GM23338 (cell line): Measurements from ENCODE around the gene COL4A1. TPM values are rescaled to one million over a fixed set of nuclear protein-coding genes. Genes with fewer than 3 reads are reported as not detected.

Experiments used
- ATAC-seq: fragments of 200-7000 bp; cut with Tn5 transposase; 3 replicates; pipeline ENCODE4 v1.9.1; 2020
- DNase-seq: peaks from one replicate; pipeline ENCODE4 v3.0.0-alpha.2; 2015; ENCODE audit warnings: low spot score
- H2AFZ ChIP-seq: fragments of 200-600 bp; sonication (generic); 2 replicates; pipeline ENCODE4 v1.8.0; 2016; ENCODE audit warnings: antibody characterized with exemption, mild to moderate bottlenecking, moderate library complexity
- H3F3A ChIP-seq: fragments of 200-600 bp; sonication (generic); replicated peaks from 2 replicates; pipeline ENCODE4 v1.8.0; 2017; ENCODE audit warnings: antibody characterized with exemption, mixed run types, low read depth
- H3K27ac ChIP-seq: fragments of 200-600 bp; sonication (generic); 2 replicates; pipeline ENCODE4 v1.6.1; 2016; ENCODE audit warnings: low read depth
- H3K27me3 ChIP-seq: fragments of 200-600 bp; sonication (generic); 2 replicates; pipeline ENCODE4 v1.8.0; 2016; ENCODE audit warnings: mild to moderate bottlenecking, mixed run types, moderate library complexity; ENCODE audit not compliant: insufficient read depth
- H3K36me3 ChIP-seq: fragments of 200-600 bp; sonication (generic); 2 replicates; pipeline ENCODE4 v1.8.0; 2016; ENCODE audit warnings: mild to moderate bottlenecking; ENCODE audit not compliant: insufficient read depth
- H3K4me1 ChIP-seq: fragments of 200-600 bp; sonication (generic); 2 replicates; pipeline ENCODE4 v1.8.0; 2016; ENCODE audit warnings: mild to moderate bottlenecking, moderate library complexity; ENCODE audit not compliant: insufficient read depth
- H3K4me2 ChIP-seq: fragments of 200-600 bp; sonication (generic); 2 replicates; pipeline ENCODE4 v1.7.1; 2017; ENCODE audit warnings: mixed run types
- H3K4me3 ChIP-seq: fragments of 200-600 bp; sonication (generic); 2 replicates; pipeline ENCODE4 v1.6.1; 2016; ENCODE audit warnings: mixed run types
- H3K79me2 ChIP-seq: fragments of 200-600 bp; sonication (generic); replicated peaks from 2 replicates; pipeline ENCODE4 v1.8.0; 2017; ENCODE audit warnings: mild to moderate bottlenecking; ENCODE audit not compliant: insufficient read depth
- H3K9me2 ChIP-seq: fragments of 200-600 bp; sonication (generic); 2 replicates; pipeline ENCODE4 v1.8.0; 2017; ENCODE audit not compliant: insufficient read depth
- H4K20me1 ChIP-seq: fragments of 200-600 bp; sonication (generic); replicated peaks from 2 replicates; pipeline ENCODE4 v1.8.0; 2017; ENCODE audit warnings: mild to moderate bottlenecking; ENCODE audit not compliant: insufficient read depth
- H3K27ac Mint-ChIP-seq: 2 replicates; pipeline ENCODE4 v1.8.0; 2020; ENCODE audit warnings: inconsistent platforms, mild to moderate bottlenecking, moderate library complexity, mixed read lengths
- H3K27me3 Mint-ChIP-seq: 3 replicates; pipeline ENCODE4 v1.8.0; 2022; ENCODE audit warnings: low read depth, mild to moderate bottlenecking, moderate library complexity, mixed read lengths, inconsistent platforms; ENCODE audit not compliant: insufficient read depth, poor library complexity
- H3K36me3 Mint-ChIP-seq: 3 replicates; pipeline ENCODE4 v1.8.0; 2021; ENCODE audit warnings: low read depth, mild to moderate bottlenecking, inconsistent platforms, moderate library complexity, mixed read lengths
- H3K4me1 Mint-ChIP-seq: 3 replicates; pipeline ENCODE4 v1.8.0; 2020; ENCODE audit warnings: mild to moderate bottlenecking, inconsistent platforms, mixed read lengths
- H3K4me3 Mint-ChIP-seq: 3 replicates; pipeline ENCODE4 v1.8.0; 2021; ENCODE audit warnings: moderate library complexity, mild to moderate bottlenecking, inconsistent platforms, mixed read lengths
- H3K9me3 Mint-ChIP-seq: 3 replicates; pipeline ENCODE4 v1.8.0; 2020; ENCODE audit warnings: moderate library complexity, mild to moderate bottlenecking, inconsistent platforms, mixed read lengths
- CREB1 ChIP-seq: fragments of 250-450 bp; sonication (Bioruptor Pico); IDR thresholded peaks from 2 replicates; pipeline ENCODE4 v1.5.0; 2020; ENCODE audit warnings: low read depth, mild to moderate bottlenecking, moderate library complexity
- ETS1 ChIP-seq: IDR thresholded peaks from 2 replicates; pipeline ENCODE4 v1.6.1; 2016; ENCODE audit warnings: antibody characterized with exemption
- EZH2 ChIP-seq: fragments of 200-600 bp; sonication (generic); IDR thresholded peaks from one replicate; pipeline ENCODE4 v1.8.0; 2017; ENCODE audit warnings: antibody characterized with exemption, mild to moderate bottlenecking, low read depth; ENCODE audit not compliant: unreplicated experiment
- EZH2phosphoT487 ChIP-seq: fragments of 200-600 bp; sonication (generic); IDR thresholded peaks from one replicate; pipeline ENCODE4 v1.8.1; 2018; ENCODE audit warnings: antibody characterized with exemption; ENCODE audit not compliant: unreplicated experiment
- JUNB ChIP-seq: IDR thresholded peaks from one replicate; pipeline ENCODE4 v1.6.1; 2016; ENCODE audit warnings: antibody characterized with exemption; ENCODE audit not compliant: unreplicated experiment
- NANOG ChIP-seq: IDR thresholded peaks from 2 replicates; pipeline ENCODE4 v1.6.1; 2016; ENCODE audit warnings: antibody characterized with exemption, borderline replicate concordance
- POLR2AphosphoS5 ChIP-seq: IDR thresholded peaks from 2 replicates; pipeline ENCODE4 v1.6.1; 2016; ENCODE audit warnings: antibody characterized with exemption, low read depth
- REST ChIP-seq: IDR thresholded peaks from one replicate; pipeline ENCODE4 v1.6.1; 2018; ENCODE audit warnings: antibody characterized with exemption; ENCODE audit not compliant: unreplicated experiment
- STAT1 ChIP-seq: IDR thresholded peaks from one replicate; pipeline ENCODE4 v1.6.1; 2016; ENCODE audit warnings: antibody characterized with exemption; ENCODE audit not compliant: unreplicated experiment
- ZNF114 ChIP-seq: fragments of 250-450 bp; sonication (Bioruptor Pico); IDR thresholded peaks from 2 replicates; pipeline ENCODE4 v1.5.0; 2020; ENCODE audit warnings: mild to moderate bottlenecking, moderate library complexity
- ZNF331 ChIP-seq: fragments of 250-450 bp; sonication (Bioruptor Pico); IDR thresholded peaks from 2 replicates; pipeline ENCODE4 v1.5.0; 2020; ENCODE audit warnings: low read depth, mild to moderate bottlenecking, moderate library complexity
- polyA plus RNA-seq: library from polyadenylated mRNA; unstranded; fragments of >200 nt; fragmentation: Nextera tagmentation; extraction: Ambion mirVana; gene quantifications from 2 replicates; pipeline ENCODE4 v1.2.1, GENCODE V29; 2016
- total RNA-seq: library from RNA; depleted of rRNA; stranded (reverse); fragments of >200 nt; shearing (Covaris generic); gene quantifications from 2 replicates; pipeline ENCODE4 v1.2.3, GENCODE V29; 2014
- TF ChIP-seq, protein P1 (sequence below): fragments of 250-450 bp; sonication (Bioruptor Pico); IDR thresholded peaks from 2 replicates; pipeline ENCODE4 v1.5.0; 2020; ENCODE audit warnings: mild to moderate bottlenecking, moderate library complexity
- TF ChIP-seq, protein P2 (sequence below), 2 experiments: fragments of 200-600 bp in 1 of 2; sonication (generic) in 1 of 2; conservative IDR thresholded peaks; 2 replicates each; pipeline versions ENCODE4 v1.5.1 to v1.6.1; 2016 to 2017; ENCODE audit warnings: antibody characterized with exemption in 2 of 2, low read depth in 2 of 2, mild to moderate bottlenecking in 2 of 2, moderate library complexity in 1 of 2

COL4A1 gene
- total and polyA plus RNA-seq, 2 experiments from 2014 or later: 39.1 to 110 TPM

- TF ChIP-seq ETS1: no peak
- no peak for TF ChIP-seq NANOG
- no peak for TF ChIP-seq EZH2
- TF ChIP-seq, protein P1, sequence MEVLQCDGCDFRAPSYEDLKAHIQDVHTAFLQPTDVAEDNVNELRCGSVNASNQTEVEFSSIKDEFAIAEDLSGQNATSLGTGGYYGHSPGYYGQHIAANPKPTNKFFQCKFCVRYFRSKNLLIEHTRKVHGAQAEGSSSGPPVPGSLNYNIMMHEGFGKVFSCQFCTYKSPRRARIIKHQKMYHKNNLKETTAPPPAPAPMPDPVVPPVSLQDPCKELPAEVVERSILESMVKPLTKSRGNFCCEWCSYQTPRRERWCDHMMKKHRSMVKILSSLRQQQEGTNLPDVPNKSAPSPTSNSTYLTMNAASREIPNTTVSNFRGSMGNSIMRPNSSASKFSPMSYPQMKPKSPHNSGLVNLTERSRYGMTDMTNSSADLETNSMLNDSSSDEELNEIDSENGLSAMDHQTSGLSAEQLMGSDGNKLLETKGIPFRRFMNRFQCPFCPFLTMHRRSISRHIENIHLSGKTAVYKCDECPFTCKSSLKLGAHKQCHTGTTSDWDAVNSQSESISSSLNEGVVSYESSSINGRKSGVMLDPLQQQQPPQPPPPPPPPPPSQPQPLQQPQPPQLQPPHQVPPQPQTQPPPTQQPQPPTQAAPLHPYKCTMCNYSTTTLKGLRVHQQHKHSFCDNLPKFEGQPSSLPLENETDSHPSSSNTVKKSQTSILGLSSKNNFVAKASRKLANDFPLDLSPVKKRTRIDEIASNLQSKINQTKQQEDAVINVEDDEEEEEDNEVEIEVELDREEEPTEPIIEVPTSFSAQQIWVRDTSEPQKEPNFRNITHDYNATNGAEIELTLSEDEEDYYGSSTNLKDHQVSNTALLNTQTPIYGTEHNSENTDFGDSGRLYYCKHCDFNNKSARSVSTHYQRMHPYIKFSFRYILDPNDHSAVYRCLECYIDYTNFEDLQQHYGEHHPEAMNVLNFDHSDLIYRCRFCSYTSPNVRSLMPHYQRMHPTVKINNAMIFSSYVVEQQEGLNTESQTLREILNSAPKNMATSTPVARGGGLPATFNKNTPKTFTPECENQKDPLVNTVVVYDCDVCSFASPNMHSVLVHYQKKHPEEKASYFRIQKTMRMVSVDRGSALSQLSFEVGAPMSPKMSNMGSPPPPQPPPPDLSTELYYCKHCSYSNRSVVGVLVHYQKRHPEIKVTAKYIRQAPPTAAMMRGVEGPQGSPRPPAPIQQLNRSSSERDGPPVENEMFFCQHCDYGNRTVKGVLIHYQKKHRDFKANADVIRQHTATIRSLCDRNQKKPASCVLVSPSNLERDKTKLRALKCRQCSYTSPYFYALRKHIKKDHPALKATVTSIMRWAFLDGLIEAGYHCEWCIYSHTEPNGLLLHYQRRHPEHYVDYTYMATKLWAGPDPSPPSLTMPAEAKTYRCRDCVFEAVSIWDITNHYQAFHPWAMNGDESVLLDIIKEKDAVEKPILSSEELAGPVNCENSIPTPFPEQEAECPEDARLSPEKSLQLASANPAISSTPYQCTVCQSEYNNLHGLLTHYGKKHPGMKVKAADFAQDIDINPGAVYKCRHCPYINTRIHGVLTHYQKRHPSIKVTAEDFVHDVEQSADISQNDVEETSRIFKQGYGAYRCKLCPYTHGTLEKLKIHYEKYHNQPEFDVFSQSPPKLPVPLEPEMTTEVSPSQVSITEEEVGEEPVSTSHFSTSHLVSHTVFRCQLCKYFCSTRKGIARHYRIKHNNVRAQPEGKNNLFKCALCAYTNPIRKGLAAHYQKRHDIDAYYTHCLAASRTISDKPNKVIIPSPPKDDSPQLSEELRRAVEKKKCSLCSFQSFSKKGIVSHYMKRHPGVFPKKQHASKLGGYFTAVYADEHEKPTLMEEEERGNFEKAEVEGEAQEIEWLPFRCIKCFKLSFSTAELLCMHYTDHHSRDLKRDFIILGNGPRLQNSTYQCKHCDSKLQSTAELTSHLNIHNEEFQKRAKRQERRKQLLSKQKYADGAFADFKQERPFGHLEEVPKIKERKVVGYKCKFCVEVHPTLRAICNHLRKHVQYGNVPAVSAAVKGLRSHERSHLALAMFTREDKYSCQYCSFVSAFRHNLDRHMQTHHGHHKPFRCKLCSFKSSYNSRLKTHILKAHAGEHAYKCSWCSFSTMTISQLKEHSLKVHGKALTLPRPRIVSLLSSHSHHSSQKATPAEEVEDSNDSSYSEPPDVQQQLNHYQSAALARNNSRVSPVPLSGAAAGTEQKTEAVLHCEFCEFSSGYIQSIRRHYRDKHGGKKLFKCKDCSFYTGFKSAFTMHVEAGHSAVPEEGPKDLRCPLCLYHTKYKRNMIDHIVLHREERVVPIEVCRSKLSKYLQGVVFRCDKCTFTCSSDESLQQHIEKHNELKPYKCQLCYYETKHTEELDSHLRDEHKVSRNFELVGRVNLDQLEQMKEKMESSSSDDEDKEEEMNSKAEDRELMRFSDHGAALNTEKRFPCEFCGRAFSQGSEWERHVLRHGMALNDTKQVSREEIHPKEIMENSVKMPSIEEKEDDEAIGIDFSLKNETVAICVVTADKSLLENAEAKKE (CRISPR knock-in tag): no peak
- TF ChIP-seq, protein P2, sequence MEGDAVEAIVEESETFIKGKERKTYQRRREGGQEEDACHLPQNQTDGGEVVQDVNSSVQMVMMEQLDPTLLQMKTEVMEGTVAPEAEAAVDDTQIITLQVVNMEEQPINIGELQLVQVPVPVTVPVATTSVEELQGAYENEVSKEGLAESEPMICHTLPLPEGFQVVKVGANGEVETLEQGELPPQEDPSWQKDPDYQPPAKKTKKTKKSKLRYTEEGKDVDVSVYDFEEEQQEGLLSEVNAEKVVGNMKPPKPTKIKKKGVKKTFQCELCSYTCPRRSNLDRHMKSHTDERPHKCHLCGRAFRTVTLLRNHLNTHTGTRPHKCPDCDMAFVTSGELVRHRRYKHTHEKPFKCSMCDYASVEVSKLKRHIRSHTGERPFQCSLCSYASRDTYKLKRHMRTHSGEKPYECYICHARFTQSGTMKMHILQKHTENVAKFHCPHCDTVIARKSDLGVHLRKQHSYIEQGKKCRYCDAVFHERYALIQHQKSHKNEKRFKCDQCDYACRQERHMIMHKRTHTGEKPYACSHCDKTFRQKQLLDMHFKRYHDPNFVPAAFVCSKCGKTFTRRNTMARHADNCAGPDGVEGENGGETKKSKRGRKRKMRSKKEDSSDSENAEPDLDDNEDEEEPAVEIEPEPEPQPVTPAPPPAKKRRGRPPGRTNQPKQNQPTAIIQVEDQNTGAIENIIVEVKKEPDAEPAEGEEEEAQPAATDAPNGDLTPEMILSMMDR (conservative IDR thresholded peaks at IDR 0.05; ENCODE audit: low read depth in 2 of 2): no peak
- TF ChIP-seq ZNF331 (CRISPR knock-in tag): no peak
- no peak for TF ChIP-seq REST
- no peak for TF ChIP-seq POLR2AphosphoS5
- TF ChIP-seq CREB1 (CRISPR knock-in tag): no peak
- TF ChIP-seq ZNF114: no peak
- TF ChIP-seq EZH2phosphoT487: no peak
- no peak for TF ChIP-seq STAT1
- no peak for TF ChIP-seq JUNB
- Histone ChIP-seq H3K79me2 (no peaks in the 10 kb centered on the region), H3F3A (no peaks in the 10 kb centered on the region), H3K4me1 (no peaks in the 10 kb centered on the region), H3K4me3 (no peak overlapping the region), H4K20me1 (no peaks in the 10 kb centered on the region), H3K36me3 (0 out of 2 replicates have a peak, but pooled peaks cover 4% of the 10 kb centered on the region), H3K27me3 (no peaks in the 10 kb centered on the region), H3K27ac (no peak overlapping the region), H3K4me2 (no peak overlapping the region), H3K9me2 (no peaks in the 10 kb centered on the region), H2AFZ (no peak overlapping the region)
- Mint-ChIP-seq H3K27ac (no peak overlapping the region), H3K4me3 (no peak overlapping the region), H3K9me3 (no peaks in the 10 kb centered on the region), H3K4me1 (peaks cover 8% of the 10 kb centered on the region), H3K36me3 (peaks cover 27% of the 10 kb centered on the region), H3K27me3 (peaks cover 2% of the 10 kb centered on the region)
- ATAC-seq (no peak), DNase-seq (no peak)
Observed at GRCh38 chr13:110150384-110151101, 156.4 kb downstream of the COL4A1 start.
